ENCODE results near the gene ANGPTL2.

ANGPTL2 gene

GRCh38 chr9:127136081-127136879 lies 13.8 kb upstream of the ANGPTL2 start:
- no peak for DNase-seq

- DNase-seq = no peak
These were observed 12.8 kb upstream of the ANGPTL2 start for GRCh38 chr9:127135056-127135745.

- no peak for DNase-seq
These were observed 11.3 kb upstream of the ANGPTL2 start for GRCh38 chr9:127133739-127134167.

GRCh38 chr9:127132921-127133647 lies 10.6 kb upstream of the ANGPTL2 start:
- no peak for DNase-seq

- no peak for DNase-seq
These were observed 9.9 kb upstream of the ANGPTL2 start for GRCh38 chr9:127132375-127132774.

- DNase-seq = no peak
These were observed 9.4 kb upstream of the ANGPTL2 start for GRCh38 chr9:127131871-127132270.

- no peak for DNase-seq
These were observed 8.5 kb upstream of the ANGPTL2 start for GRCh38 chr9:127130661-127131538.

GRCh38 chr9:127130235-127130634 lies 7.8 kb upstream of the ANGPTL2 start:
- no peak for DNase-seq

- DNase-seq = no peak
These were observed 7.3 kb upstream of the ANGPTL2 start for GRCh38 chr9:127129718-127130085.

GRCh38 chr9:127129073-127129717 lies 6.8 kb upstream of the ANGPTL2 start:
- DNase-seq = no peak

- DNase-seq = no peak
These were observed 6.1 kb upstream of the ANGPTL2 start for GRCh38 chr9:127128341-127129072.

- no peak for DNase-seq
These were observed 4.5 kb upstream of the ANGPTL2 start for GRCh38 chr9:127126971-127127370.

- no peak for DNase-seq
These were observed 2.4 kb upstream of the ANGPTL2 start for GRCh38 chr9:127124792-127125191.

- no peak for DNase-seq
These were observed 1.7 kb upstream of the ANGPTL2 start for GRCh38 chr9:127124111-127124531.

GRCh38 chr9:127123064-127123890 lies 842 bp upstream of the ANGPTL2 start:
- no peak for DNase-seq

GRCh38 chr9:127121628-127122175 lies 733 bp downstream of the ANGPTL2 start:
- no peak for DNase-seq

GRCh38 chr9:127119320-127119709 lies 3.1 kb downstream of the ANGPTL2 start:
- no peak for DNase-seq

GRCh38 chr9:127118597-127119319 lies 3.7 kb downstream of the ANGPTL2 start:
- DNase-seq = no peak

GRCh38 chr9:127117801-127118200 lies 4.6 kb downstream of the ANGPTL2 start:
- no peak for DNase-seq

All from CD4-positive, alpha-beta T cell treated with Interleukin-10 for 1 hour (primary cell).